Measurements from ENCODE around the gene PHF5A. TPM values are rescaled to one million over a fixed set of nuclear protein-coding genes. Genes with fewer than 3 reads are reported as not detected.
A peak's percentile ranks its signal among the peaks of the same experiment; 100 is the strongest.

Gene PHF5A
- total and polyA plus RNA-seq, 2 of the 8 experiments (the other 6 are each of a cell fraction or from before 2014, with no cell fraction given) = 119 to 135 TPM

GRCh38 chr22:41481925-41482318 lies 13.4 kb upstream of the PHF5A start (continued):
- TF ChIP-seq, protein P1, sequence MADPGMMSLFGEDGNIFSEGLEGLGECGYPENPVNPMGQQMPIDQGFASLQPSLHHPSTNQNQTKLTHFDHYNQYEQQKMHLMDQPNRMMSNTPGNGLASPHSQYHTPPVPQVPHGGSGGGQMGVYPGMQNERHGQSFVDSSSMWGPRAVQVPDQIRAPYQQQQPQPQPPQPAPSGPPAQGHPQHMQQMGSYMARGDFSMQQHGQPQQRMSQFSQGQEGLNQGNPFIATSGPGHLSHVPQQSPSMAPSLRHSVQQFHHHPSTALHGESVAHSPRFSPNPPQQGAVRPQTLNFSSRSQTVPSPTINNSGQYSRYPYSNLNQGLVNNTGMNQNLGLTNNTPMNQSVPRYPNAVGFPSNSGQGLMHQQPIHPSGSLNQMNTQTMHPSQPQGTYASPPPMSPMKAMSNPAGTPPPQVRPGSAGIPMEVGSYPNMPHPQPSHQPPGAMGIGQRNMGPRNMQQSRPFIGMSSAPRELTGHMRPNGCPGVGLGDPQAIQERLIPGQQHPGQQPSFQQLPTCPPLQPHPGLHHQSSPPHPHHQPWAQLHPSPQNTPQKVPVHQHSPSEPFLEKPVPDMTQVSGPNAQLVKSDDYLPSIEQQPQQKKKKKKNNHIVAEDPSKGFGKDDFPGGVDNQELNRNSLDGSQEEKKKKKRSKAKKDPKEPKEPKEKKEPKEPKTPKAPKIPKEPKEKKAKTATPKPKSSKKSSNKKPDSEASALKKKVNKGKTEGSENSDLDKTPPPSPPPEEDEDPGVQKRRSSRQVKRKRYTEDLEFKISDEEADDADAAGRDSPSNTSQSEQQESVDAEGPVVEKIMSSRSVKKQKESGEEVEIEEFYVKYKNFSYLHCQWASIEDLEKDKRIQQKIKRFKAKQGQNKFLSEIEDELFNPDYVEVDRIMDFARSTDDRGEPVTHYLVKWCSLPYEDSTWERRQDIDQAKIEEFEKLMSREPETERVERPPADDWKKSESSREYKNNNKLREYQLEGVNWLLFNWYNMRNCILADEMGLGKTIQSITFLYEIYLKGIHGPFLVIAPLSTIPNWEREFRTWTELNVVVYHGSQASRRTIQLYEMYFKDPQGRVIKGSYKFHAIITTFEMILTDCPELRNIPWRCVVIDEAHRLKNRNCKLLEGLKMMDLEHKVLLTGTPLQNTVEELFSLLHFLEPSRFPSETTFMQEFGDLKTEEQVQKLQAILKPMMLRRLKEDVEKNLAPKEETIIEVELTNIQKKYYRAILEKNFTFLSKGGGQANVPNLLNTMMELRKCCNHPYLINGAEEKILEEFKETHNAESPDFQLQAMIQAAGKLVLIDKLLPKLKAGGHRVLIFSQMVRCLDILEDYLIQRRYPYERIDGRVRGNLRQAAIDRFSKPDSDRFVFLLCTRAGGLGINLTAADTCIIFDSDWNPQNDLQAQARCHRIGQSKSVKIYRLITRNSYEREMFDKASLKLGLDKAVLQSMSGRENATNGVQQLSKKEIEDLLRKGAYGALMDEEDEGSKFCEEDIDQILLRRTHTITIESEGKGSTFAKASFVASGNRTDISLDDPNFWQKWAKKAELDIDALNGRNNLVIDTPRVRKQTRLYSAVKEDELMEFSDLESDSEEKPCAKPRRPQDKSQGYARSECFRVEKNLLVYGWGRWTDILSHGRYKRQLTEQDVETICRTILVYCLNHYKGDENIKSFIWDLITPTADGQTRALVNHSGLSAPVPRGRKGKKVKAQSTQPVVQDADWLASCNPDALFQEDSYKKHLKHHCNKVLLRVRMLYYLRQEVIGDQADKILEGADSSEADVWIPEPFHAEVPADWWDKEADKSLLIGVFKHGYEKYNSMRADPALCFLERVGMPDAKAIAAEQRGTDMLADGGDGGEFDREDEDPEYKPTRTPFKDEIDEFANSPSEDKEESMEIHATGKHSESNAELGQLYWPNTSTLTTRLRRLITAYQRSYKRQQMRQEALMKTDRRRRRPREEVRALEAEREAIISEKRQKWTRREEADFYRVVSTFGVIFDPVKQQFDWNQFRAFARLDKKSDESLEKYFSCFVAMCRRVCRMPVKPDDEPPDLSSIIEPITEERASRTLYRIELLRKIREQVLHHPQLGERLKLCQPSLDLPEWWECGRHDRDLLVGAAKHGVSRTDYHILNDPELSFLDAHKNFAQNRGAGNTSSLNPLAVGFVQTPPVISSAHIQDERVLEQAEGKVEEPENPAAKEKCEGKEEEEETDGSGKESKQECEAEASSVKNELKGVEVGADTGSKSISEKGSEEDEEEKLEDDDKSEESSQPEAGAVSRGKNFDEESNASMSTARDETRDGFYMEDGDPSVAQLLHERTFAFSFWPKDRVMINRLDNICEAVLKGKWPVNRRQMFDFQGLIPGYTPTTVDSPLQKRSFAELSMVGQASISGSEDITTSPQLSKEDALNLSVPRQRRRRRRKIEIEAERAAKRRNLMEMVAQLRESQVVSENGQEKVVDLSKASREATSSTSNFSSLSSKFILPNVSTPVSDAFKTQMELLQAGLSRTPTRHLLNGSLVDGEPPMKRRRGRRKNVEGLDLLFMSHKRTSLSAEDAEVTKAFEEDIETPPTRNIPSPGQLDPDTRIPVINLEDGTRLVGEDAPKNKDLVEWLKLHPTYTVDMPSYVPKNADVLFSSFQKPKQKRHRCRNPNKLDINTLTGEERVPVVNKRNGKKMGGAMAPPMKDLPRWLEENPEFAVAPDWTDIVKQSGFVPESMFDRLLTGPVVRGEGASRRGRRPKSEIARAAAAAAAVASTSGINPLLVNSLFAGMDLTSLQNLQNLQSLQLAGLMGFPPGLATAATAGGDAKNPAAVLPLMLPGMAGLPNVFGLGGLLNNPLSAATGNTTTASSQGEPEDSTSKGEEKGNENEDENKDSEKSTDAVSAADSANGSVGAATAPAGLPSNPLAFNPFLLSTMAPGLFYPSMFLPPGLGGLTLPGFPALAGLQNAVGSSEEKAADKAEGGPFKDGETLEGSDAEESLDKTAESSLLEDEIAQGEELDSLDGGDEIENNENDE (IDR thresholded peaks at IDR 0.05; ENCODE audit: insufficient replicate concordance, low read length) = no peak
- TF ChIP-seq TBP (IDR thresholded peaks at IDR 0.05; ENCODE audit: low read depth, low read length) (no peak), CHD1 (IDR thresholded peaks at IDR 0.05; ENCODE audit: low read depth, low read length) (no peak), TAF1 (IDR thresholded peaks at IDR 0.05; ENCODE audit: low read depth, low read length) (no peak), BCL11A (IDR thresholded peaks at IDR 0.05; ENCODE audit: low read depth in 2 of 2, low read length in 2 of 2) (no peak), POU5F1 (IDR thresholded peaks at IDR 0.05; ENCODE audit: low read depth, low read length) (no peak), SP2 (IDR thresholded peaks at IDR 0.05; ENCODE audit: low read length) (no peak), TEAD4 (IDR thresholded peaks at IDR 0.05; ENCODE audit: low read depth, low read length) (no peak), CHD2 (IDR thresholded peaks at IDR 0.05; ENCODE audit: low read length) (no peak), RFX5 (IDR thresholded peaks at IDR 0.05; ENCODE audit: borderline replicate concordance, low read depth, low read length) (no peak), NRF1 (IDR thresholded peaks at IDR 0.05; ENCODE audit: low read depth, low read length) (no peak), POLR2AphosphoS5 (IDR thresholded peaks at IDR 0.05; ENCODE audit: low read depth, low read length) (no peak; the same call in 1 of the 2 replicates), EGR1 (IDR thresholded peaks at IDR 0.05; ENCODE audit: borderline replicate concordance, low read depth, low read length) (no peak)
- TF ChIP-seq, protein P2, sequence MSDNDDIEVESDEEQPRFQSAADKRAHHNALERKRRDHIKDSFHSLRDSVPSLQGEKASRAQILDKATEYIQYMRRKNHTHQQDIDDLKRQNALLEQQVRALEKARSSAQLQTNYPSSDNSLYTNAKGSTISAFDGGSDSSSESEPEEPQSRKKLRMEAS (IDR thresholded peaks at IDR 0.05) = peak; percentile 37; the same call in 1 of the 2 replicates

Data from H1 (cell line).